Sigmoid colon (tissue), 4 donors: ENCODE data around the gene MCAT.

Experiments used
- CTCF ChIP-seq, 4 experiments: fragments of 450-650 bp in 3 of 4; fragments of 200-600 bp in 1 of 4; IDR thresholded peaks; one replicate each; pipeline ENCODE4 v1.5.1; 2016 to 2019; ENCODE audit warnings: antibody characterized with exemption in 4 of 4, mild to moderate bottlenecking in 3 of 4, moderate library complexity in 2 of 4
- EP300 ChIP-seq, 4 donors: sonication (generic); formaldehyde crosslinking; IDR thresholded peaks; one replicate each; pipeline ENCODE4 v1.6.1; 2017; ENCODE audit warnings: antibody characterized with exemption in 4 of 4
- POLR2A ChIP-seq, 2 donors: fragments of 450-650 bp; IDR thresholded peaks; one replicate each; pipeline ENCODE4 v1.6.1; 2016; ENCODE audit warnings: antibody characterized with exemption in 2 of 2, mild to moderate bottlenecking in 2 of 2, moderate library complexity in 2 of 2
- POLR2AphosphoS5 ChIP-seq, 4 donors: sonication (generic); formaldehyde crosslinking; IDR thresholded peaks; one replicate each; pipeline ENCODE4 v1.6.1; 2017; ENCODE audit warnings: antibody characterized with exemption in 4 of 4

DNA sequence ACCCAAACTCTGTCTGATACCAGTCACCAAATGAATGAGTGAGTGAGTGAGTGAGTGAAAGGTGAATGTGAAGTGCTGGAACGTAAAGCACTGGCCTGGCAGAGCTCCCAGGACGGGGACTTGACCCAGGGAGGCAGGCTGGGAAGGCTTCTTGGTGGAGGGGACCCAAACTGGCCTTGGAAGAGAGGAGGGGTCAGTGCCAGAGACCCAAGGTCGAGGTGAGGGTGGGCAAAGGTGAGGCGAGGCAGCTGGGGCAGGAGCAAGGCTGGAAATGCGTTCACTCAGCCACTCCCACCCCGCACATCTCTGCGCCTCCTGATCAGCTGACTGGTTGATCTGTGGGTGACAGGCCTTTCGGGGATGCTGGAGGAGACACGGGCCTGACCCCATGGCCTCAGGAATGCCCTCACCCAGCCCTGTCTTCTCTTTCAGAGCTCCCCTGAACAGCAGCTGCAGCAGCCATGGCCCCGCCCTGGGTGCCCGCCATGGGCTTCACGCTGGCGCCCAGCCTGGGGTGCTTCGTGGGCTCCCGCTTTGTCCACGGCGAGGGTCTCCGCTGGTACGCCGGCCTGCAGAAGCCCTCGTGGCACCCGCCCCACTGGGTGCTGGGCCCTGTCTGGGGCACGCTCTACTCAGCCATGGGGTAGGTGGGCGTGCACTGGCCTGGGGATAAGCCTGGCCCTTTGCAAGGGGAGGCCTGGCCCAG, 15.7 kb upstream of the MCAT start:
- TF ChIP-seq CTCF (IDR thresholded peaks at IDR 0.05) (no peak), POLR2AphosphoS5 (IDR thresholded peaks at IDR 0.05) (no peak), POLR2A (IDR thresholded peaks at IDR 0.05) (no peak), EP300 (IDR thresholded peaks at IDR 0.05) (no peak)
